Measurements from ENCODE around the gene ZNF322.

Gene ZNF322

GRCh38 chr6:26613689-26614683 is 45.6 kb downstream of the ZNF322 start:
- no peak for DNase-seq (ENCODE audit: low read depth in 2 of 3, low spot score in 2 of 3)

DNA sequence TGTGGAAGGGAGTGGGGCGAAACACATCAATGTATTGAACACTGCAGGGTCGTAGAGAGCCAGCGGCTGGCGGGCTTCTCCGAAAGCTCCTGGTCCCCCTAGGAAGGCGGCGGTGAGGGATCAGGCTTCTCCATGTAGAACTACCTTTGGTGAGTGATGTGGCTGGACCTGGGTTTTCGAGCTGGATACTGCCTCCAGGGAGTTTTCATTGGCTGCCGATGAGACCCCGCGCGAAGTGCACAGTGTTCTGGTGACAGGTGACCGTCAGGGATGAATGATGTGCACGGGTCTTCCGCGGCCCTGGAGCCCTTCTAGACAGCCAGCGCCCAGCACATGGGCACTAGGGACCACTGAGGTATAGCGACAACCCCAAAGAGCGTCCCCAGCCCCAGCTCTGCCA is 46.3 kb downstream of the ZNF322 start:
- DNase-seq (ENCODE audit: low read depth in 2 of 3, low spot score in 2 of 3), result no peak

DNA sequence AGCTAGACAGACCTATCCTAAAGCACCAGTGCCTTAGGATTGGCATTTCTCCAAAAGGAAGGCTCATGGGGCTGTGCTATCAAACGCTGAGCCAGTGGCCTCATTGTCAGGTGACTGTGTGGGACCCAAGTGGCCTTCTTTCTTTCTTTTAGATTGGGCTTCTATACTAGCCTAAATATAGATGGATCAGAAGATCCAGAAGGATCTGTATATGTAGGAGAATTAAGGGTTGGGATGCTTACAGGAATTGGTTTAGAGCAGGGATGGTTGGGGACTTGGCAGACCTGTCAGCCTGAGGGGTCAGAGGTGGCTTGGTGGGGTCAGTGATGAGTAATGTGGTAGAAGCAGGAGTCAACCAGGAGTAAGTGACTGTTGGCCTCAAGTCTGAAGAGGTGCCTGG is 47.9 kb downstream of the ZNF322 start:
- no peak for DNase-seq (ENCODE audit: low read depth in 2 of 3, low spot score in 2 of 3)

- no peak for DNase-seq (ENCODE audit: low read depth in 2 of 3, low spot score in 2 of 3)
Observed at GRCh38 chr6:26609463-26609862, 50.1 kb downstream of the ZNF322 start.

DNA sequence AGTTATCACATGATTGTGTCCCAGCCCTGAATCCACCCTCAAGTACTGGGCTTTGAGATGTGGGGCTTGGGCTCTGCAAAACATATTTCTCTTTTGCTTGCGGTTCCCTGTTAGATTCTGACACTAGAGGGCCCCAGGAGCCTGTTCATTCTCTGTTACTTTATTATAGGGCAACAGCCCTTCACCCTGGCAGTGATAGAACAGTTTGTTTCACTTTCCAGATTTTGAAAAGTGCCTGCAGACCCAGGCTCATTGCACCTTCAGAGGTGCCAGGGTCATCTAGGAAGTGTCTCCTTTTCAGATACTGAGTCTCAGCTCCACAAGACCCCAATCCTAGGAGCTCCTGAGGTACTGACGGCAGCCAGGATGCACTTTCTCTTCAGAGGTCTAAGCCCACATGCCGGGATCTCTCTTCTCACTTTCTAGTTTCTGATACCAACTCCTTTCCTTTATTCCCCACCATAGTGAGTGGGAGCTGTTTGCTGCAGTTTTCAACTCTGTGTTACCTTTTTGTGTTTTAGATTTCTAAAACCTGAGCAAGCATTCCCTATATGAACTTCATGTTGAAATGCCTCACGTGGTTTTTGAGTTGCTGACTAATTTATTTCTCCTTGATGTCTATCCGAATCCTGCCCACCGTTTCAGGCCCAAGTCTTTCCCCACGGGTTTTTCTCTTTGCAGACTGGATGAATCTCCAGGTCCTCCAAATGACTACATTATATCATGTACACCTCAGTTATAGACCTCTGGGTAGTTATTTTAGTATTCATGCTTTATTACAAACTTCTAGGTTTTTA is 51.9 kb downstream of the ZNF322 start:
- no peak for DNase-seq (ENCODE audit: low read depth in 2 of 3, low spot score in 2 of 3)

GRCh38 chr6:26604797-26605196 is 54.7 kb downstream of the ZNF322 start:
- DNase-seq (ENCODE audit: low read depth in 2 of 3, low spot score in 2 of 3), result no peak

DNA sequence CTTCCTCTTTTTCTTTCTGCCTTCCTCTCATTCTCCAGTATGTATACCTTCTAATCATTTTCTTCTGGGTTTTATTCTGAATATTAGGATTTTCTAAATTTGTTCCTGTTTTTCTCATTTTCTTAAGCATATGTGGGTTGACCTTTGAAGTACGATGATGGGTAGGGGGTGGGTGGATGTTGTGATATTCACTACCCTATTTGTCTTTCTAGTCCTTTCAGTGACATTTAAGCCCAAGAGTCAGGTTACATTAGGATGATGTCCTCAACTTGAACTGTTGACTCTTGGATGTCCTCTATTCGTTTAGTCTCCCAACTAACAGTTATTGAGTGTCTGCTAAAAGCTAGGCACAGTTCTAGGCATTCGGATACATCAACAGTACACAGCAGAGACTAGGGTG is 55.5 kb downstream of the ZNF322 start:
- DNase-seq (ENCODE audit: low read depth in 2 of 3, low spot score in 2 of 3), result no peak

DNA sequence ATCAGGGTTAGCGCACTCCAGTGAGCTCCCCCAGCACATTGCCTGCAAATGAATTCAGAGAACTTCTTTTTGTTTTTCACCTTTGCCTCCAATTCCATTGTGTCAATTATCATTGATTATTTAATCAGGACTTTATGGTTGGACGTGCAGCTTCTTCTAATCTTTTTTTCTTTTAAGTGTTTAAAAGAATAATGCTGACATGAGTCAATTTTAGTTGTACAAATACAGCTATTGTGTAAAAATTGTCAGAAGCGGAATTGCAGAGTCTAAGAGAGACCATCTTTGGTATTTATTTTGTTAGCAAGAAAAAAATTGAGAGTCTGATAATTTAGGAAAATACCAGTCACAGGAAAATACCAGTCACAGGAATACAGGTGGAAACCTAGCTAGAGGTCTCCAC is 57.3 kb downstream of the ZNF322 start:
- no peak for DNase-seq (ENCODE audit: low read depth in 2 of 3, low spot score in 2 of 3)

- no peak for DNase-seq (ENCODE audit: low read depth in 2 of 3, low spot score in 2 of 3)
Observed at GRCh38 chr6:26600759-26601158, 58.8 kb downstream of the ZNF322 start.

DNA sequence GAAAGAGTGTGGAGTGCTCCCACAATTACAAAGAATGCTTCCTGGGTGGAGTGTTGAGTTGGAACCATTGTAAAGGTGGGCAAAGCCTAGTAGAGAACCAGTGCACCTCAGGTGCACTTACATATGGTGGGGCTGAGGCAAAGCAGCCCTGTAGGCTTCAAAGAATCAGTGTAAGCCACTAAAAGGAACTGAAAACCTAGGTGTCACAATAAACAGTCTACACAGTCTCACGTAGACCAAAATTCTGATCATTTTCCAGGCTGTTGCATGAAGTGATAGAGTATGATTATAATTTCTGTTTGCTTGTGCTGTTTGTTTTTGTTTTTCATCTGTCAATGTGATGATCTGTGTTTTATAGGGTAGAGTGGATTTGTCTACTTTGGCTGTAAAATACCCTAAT is 60.0 kb downstream of the ZNF322 start:
- DNase-seq (ENCODE audit: low read depth in 2 of 3, low spot score in 2 of 3), result no peak

DNA sequence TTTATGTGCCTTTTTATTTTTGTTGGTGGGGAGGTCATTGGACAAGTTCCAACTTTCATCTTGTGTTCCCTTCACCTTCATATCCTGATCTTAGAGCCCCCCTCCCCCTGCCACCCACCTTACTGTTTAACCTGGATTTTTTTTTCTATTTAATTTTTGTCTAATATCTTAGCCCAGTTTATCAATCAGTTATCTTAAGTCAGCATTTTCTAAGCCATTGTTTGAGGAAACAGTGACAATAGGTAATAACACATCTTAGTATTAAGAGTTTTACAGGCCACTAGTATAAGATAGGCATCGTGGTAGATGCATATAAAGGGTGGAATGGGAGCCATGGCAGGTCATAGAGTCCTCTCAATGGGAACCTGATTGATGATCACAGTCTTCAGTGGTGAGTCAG is 60.4 kb downstream of the ZNF322 start:
- DNase-seq (ENCODE audit: low read depth in 2 of 3, low spot score in 2 of 3), result no peak

DNA sequence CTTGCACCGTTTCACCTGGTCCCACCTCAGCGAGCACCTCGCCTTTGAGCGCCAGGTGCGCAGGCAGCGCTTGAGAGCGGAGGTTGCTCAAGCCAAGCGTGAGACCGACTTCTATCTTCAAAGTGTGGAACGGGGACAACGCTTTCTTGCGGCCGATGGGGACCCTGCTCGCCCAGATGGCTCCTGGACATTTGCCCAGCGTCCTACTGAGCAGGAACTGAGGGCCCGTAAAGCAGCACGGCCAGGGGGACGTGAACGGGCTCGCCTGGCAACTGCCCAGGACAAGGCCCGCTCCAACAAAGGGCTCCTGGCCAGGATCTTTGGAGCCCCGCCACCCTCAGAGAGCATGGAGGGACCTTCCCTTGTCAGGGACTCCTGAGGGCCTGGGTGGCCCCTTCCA is 61.3 kb downstream of the ZNF322 start:
- DNase-seq (ENCODE audit: low read depth in 2 of 3, low spot score in 2 of 3), result no peak

DNA sequence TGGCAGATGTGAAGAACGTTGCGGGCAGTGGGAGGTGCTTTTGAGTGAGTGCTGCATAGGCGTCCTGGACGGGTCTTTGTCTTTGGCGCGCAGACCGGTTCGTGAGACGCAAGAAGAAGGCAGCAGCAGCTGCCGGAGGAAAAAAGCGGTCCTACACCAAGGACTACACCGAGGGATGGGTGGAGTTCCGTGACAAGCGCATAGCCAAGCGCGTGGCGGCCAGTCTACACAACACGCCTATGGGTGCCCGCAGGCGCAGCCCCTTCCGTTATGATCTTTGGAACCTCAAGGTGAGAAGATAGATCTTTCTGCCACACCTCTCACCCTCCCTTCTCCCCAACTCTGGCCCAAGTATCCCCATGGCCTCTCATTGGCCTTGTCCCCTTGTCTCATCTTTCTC is 61.7 kb downstream of the ZNF322 start:
- DNase-seq (ENCODE audit: low read depth in 2 of 3, low spot score in 2 of 3), result no peak

GRCh38 chr6:26597389-26597766 is 62.2 kb downstream of the ZNF322 start:
- no peak for DNase-seq (ENCODE audit: low read depth in 2 of 3, low spot score in 2 of 3)

GRCh38 chr6:26596579-26597388 is 62.8 kb downstream of the ZNF322 start, which contains the start of gene ABT1:
Gene ABT1, plus strand, starts transcription at chr6:26596953. Its CDS starts 30 bp downstream, at chr6:26596983.
- peak; percentile 86 to 91 (median 86) for DNase-seq (ENCODE audit: low read depth in 2 of 3, low spot score in 2 of 3)

DNA sequence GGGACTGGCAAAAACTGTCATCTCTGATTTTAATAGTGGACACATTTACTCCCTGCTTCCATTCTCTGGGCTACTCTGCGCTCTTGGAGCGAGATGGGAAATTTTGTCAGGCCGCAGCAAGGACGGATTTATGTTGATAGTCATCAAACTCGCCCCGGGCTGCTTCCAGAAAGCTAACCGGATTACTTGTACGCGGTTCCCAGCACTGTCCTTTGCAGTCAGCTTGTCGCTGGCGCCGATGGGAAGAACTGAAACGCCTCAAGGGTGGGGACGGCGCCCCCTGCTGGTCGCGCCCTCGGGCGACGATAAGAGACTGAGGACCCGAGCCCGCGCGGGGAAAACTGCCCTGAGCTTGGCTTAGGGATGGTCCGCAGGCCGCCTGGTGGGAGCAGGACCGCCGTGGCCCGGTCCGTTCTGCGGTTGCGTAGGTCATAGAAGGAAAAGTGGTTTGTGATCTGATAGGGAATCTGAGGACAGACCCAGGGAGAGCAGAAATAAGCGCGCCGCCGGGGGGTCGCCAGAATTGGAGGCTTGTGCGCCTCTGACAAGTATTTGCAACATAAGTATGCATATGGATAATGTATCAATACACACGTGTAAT is 63.8 kb downstream of the ZNF322 start:
- DNase-seq (ENCODE audit: low read depth in 2 of 3, low spot score in 2 of 3), result peak; percentile 67 to 81 (median 80)

GRCh38 chr6:26594730-26595632 is 64.6 kb downstream of the ZNF322 start:
- peak in 1 of 3 experiments; percentile 37 for DNase-seq (ENCODE audit: low read depth in 2 of 3, low spot score in 2 of 3)

DNA sequence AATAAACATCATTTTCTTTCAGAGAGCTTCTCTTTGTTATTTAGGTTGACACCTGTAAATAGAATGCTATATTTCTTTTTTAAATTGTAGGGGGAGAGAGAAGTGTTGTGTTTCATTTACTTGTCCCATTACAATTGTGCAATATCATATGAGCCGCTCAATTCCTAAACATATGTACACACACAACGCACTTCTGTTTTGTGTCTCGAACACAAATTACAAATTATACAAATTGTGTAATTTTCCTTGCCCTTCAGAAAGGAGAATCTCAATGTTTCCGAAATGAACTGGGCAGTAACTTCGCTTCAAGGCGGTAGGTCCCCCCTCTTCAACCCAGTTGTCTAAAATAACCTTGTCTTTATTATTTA is 65.4 kb downstream of the ZNF322 start:
- DNase-seq (ENCODE audit: low read depth in 2 of 3, low spot score in 2 of 3), result no peak

DNA sequence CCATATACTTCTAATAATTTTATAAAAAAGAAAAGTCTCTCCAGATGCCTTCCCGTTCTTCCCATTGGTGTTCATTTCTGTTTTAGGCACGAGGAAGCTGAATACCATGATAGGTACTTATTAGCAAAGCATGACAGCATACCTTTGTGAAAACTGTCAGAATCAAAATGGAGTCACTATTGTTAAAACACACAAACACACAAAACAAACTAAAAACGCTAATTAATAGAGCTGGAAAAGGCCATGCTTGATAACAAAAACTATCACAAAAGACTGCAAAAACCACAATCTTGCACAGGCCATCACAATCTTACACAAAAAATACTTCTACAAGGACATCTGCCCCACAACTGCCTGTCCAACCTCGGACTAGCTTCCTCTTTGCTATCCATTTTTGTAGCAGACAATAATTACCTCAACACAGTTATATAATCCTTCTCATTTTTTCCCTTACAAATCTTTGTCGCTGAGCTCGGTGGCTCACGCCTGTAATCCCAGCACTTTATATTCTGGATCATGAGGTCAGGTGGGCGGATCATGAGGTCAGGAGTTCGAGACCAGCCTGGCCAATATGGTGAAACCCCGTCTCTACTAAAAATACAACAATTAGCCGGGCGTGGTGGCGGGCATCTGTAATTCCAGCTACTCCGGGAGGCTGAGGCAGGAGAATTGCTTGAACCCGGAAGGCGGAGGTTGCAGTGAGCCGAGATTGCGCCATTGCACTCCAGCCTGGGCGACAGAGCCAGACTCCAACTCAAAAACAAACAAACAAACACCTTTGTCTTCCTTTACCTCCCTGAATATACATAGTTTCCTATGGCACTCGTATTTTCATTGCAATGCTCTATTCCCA is 66.0 kb downstream of the ZNF322 start:
- DNase-seq (ENCODE audit: low read depth in 2 of 3, low spot score in 2 of 3), result no peak

Measured in activated CD8-positive, alpha-beta memory T cell treated with anti-CD3 and anti-CD28 coated beads for 48 hours (primary cell).